Measurements from ENCODE around the gene KRT80. TPM values are rescaled to one million over a fixed set of nuclear protein-coding genes. Genes with fewer than 3 reads are reported as not detected.

Gene KRT80
- total and polyA plus RNA-seq, 2 of the 13 experiments (the other 11 are each of a cell fraction or from before 2014, with no cell fraction given): 0.27 to 0.53 TPM

- TF ChIP-seq ATF7-NPFF (CRISPR knock-in tag; IDR thresholded peaks at IDR 0.05; ENCODE audit: low read depth): no peak
- TF ChIP-seq RARA (CRISPR knock-in tag; IDR thresholded peaks at IDR 0.05): peak; percentile 82
- TF ChIP-seq ZNF20 (CRISPR knock-in tag; IDR thresholded peaks at IDR 0.05): no peak
- TF ChIP-seq ZMYM2 (CRISPR knock-in tag; IDR thresholded peaks at IDR 0.05): no peak
- TF ChIP-seq MLXIP (CRISPR knock-in tag; IDR thresholded peaks at IDR 0.05; ENCODE audit: borderline replicate concordance): no peak
- TF ChIP-seq REXO4 (CRISPR knock-in tag; IDR thresholded peaks at IDR 0.05; ENCODE audit: borderline replicate concordance): no peak
- peak; percentile 58; the same call in 1 of the 2 replicates for TF ChIP-seq ZNF337 (CRISPR knock-in tag; IDR thresholded peaks at IDR 0.05; ENCODE audit: borderline replicate concordance, low read depth)
- no peak for TF ChIP-seq SRY (CRISPR knock-in tag; IDR thresholded peaks at IDR 0.05)
- no peak for TF ChIP-seq ZNF720 (CRISPR knock-in tag; IDR thresholded peaks at IDR 0.05)
- TF ChIP-seq ZNF850 (CRISPR knock-in tag; conservative IDR thresholded peaks at IDR 0.05): no peak
- TF ChIP-seq TEAD2 (CRISPR knock-in tag; IDR thresholded peaks at IDR 0.05): no peak
- TF ChIP-seq ZNF354B (CRISPR knock-in tag; IDR thresholded peaks at IDR 0.05): no peak
- no peak for TF ChIP-seq ZBTB21 (CRISPR knock-in tag; IDR thresholded peaks at IDR 0.05)
- TF ChIP-seq, protein P1, sequence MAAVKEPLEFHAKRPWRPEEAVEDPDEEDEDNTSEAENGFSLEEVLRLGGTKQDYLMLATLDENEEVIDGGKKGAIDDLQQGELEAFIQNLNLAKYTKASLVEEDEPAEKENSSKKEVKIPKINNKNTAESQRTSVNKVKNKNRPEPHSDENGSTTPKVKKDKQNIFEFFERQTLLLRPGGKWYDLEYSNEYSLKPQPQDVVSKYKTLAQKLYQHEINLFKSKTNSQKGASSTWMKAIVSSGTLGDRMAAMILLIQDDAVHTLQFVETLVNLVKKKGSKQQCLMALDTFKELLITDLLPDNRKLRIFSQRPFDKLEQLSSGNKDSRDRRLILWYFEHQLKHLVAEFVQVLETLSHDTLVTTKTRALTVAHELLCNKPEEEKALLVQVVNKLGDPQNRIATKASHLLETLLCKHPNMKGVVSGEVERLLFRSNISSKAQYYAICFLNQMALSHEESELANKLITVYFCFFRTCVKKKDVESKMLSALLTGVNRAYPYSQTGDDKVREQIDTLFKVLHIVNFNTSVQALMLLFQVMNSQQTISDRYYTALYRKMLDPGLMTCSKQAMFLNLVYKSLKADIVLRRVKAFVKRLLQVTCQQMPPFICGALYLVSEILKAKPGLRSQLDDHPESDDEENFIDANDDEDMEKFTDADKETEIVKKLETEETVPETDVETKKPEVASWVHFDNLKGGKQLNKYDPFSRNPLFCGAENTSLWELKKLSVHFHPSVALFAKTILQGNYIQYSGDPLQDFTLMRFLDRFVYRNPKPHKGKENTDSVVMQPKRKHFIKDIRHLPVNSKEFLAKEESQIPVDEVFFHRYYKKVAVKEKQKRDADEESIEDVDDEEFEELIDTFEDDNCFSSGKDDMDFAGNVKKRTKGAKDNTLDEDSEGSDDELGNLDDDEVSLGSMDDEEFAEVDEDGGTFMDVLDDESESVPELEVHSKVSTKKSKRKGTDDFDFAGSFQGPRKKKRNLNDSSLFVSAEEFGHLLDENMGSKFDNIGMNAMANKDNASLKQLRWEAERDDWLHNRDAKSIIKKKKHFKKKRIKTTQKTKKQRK (IDR thresholded peaks at IDR 0.05; ENCODE audit: low read length): no peak
- TF ChIP-seq ZNF644 (CRISPR knock-in tag; IDR thresholded peaks at IDR 0.05; ENCODE audit: low read depth): no peak
- TF ChIP-seq RBM22 (optimal IDR thresholded peaks at IDR 0.05; ENCODE audit: low read length): no peak
- no peak for TF ChIP-seq ZNF556 (CRISPR knock-in tag; IDR thresholded peaks at IDR 0.05; ENCODE audit: borderline replicate concordance)
- no peak for TF ChIP-seq IRX3 (CRISPR knock-in tag; IDR thresholded peaks at IDR 0.05; ENCODE audit: borderline replicate concordance, low read depth)
- TF ChIP-seq ZNF577 (CRISPR knock-in tag; IDR thresholded peaks at IDR 0.05; ENCODE audit: borderline replicate concordance, low read depth): no peak
- 0 out of 2 replicates have a peak, but pooled peaks have one; percentile 28 for TF ChIP-seq GMEB1 (CRISPR knock-in tag; IDR thresholded peaks at IDR 0.05; ENCODE audit: borderline replicate concordance)
- TF ChIP-seq SIN3B (IDR thresholded peaks at IDR 0.05; ENCODE audit: low read length): no peak
- 0 out of 2 replicates have a peak, but pooled peaks have one; percentile 63 for TF ChIP-seq ZNF274 (CRISPR knock-in tag; IDR thresholded peaks at IDR 0.05)
- no peak for TF ChIP-seq ZNF34 (CRISPR knock-in tag; IDR thresholded peaks at IDR 0.05; ENCODE audit: borderline replicate concordance)
Measured at GRCh38 chr12:52119398-52120254, 72.2 kb downstream of the KRT80 start (continued).
